GM21528 (cell line): ENCODE results near the gene ANO4.
A peak's percentile ranks its signal among the peaks of the same experiment; 100 is the strongest.
"Not testable (repeated sequence)": the region's sequence is repeated elsewhere in the genome, so short reads cannot be mapped to it uniquely, and the experiment has no call there.

Source experiments
- ATAC-seq: cut with Tn5 transposase; IDR thresholded peaks from one replicate; pipeline ENCODE4 v1.9.1; 2021; ENCODE audit warnings: mild to moderate bottlenecking, moderate library complexity; ENCODE audit not compliant: unreplicated experiment, low FRiP score

ANO4 gene

GRCh38 chr12:100982511-100983183, 188.1 kb downstream of the ANO4 start:
- no peak for ATAC-seq

GRCh38 chr12:100984796-100985195, 190.2 kb downstream of the ANO4 start:
- no peak for ATAC-seq

- ATAC-seq = no peak
These were observed 192.3 kb downstream of the ANO4 start for GRCh38 chr12:100986595-100987547.

DNA sequence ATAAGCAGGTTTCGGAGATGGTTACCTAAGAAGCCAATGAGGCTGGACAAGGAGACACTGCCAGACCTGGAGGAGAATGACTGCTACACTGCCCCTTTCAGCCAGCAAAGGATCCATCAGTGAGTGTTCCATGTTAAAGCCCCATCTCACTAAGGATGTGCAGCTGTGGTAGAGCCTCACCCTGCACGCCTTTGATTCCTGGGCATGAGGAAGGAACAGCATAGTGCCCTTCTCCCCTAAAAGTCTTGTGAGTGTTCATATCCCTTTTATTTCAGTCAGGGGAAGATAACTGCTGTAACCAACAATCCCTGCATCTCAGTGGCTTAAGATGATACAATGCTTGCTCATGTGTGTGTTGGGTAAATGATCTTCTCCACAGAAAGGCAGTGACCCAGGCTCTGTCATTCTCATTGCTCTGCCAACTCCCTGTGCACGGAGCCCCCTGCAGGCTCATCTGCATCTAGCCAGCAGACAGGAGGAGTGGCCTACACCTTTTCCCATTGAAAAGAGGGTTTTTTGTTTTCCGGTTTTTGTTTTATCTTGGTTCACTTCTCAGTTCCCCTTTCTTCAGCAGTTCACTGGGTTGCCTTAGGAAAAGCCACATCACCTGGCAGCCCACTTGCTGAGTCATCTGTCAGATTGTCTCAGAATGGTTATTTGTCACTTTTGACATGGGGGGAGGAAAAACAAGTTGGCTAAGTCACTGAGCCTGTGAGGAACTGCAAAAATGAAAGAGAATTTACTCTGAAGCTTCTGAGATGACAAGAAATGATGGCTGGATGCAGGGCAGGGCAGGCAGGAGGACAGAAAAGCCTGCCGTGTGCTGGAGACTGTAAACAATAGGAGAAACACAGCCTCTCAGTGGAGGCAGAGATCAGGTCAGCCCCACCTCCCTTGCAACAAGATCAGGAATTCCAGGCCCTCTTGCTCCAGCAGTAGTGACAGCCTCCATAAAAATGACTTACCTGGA, 193.3 kb downstream of the ANO4 start:
- ATAC-seq = peak; percentile 99

GRCh38 chr12:100989509-100989908, 194.9 kb downstream of the ANO4 start:
- not testable (repeated sequence) for ATAC-seq

GRCh38 chr12:100991102-100991501, 196.5 kb downstream of the ANO4 start:
- no peak for ATAC-seq

GRCh38 chr12:100992194-100992593, 197.6 kb downstream of the ANO4 start:
- no peak for ATAC-seq

DNA sequence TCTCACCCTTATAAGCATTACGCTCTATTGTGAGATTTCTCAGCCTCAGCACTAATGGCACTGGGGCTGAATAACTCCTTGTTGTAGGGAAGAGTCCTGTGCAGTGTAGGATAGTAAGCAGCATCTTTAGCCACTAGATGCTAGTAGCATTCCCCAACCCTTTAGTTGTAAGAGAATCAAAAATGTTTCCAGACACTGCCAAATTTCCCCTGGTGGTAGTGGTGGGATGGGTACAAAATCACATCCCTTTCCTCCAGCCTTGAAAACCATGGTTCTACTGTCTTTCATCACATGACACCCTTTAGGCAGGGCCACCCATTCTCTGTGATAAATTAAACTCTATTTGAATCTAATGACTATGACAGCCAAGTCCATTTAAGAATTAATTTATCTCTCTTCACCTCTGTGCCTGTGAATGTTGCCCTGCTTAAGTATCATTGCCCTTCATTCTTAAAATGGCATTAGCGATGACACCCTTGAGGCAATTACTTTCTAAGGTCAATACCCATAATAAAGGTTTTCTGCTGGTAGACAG, 199.4 kb downstream of the ANO4 start:
- ATAC-seq = no peak

GRCh38 chr12:100995201-100995600, 200.6 kb downstream of the ANO4 start:
- ATAC-seq = peak; percentile 61

- ATAC-seq = peak; percentile 83
These were observed 201.2 kb downstream of the ANO4 start for GRCh38 chr12:100995771-100996170.

DNA sequence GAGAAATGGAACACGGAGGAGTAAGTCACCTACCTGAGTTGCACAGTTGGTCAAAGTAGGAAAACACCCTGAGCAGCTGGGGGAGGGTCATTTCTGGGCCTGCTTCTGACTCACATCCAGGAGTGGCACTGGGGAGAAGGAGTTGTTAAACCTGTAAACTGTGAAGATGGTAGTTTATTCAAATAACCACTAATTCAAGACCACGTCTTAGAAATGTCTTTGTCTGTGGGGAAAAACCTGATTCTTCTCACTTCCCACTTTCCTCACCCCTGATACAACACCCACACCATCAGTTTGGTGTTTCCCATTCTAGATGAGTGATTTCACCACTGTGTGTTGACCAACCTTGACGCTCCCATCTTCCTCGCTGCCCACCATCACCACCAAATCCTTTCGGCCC, 207.1 kb downstream of the ANO4 start:
- peak; percentile 84 for ATAC-seq

DNA sequence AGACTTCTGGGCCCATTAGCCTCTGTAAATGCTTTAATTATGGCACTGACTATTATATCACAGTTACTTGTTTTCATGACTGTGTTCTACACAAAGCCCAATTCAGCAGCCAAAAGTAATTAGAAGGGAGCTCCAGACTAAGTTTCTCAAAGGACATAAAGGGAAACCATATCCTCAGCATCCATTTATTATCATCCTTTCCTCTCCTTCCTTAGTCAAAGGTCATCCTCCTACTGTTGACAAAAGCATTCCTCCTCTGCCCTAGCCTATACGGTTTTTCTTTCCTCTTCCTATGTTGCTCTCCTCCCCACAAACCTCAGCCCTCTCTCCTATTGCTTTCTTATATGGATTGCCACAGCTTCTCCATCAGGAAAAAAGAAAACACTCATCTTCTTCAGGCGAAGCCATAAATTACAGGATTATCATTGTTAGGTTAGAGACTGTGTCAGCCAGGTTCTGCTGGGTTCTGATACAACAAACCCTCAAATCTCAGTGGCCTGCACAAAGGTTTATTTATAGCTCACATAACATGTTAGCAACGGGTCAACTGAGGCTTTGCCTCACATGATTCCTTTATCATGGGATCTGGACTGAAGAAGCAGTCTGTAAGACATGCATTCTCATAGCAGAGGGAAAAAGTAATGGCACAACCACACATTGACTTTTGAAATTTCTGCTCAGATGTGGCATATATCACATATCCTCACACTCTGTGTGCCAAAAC, 208.3 kb downstream of the ANO4 start:
- no peak for ATAC-seq

DNA sequence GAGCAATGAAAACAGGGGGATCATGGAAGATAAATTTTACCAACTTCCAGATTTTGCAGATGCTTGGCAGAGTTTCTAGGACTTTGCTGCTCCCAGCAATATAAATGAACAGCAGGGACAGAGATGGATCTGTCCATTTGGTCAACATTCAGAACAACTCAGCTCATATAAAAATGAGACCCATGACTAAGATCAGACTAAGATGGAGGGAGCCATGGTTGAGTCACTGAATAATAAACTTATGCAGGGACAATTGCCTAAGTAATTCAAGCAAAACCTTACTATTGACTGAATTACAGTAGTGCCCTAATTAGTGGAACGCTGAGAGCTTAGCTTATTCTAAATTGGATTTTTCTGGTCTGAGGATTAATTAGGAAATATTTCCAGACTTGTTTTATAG, 210.3 kb downstream of the ANO4 start:
- no peak for ATAC-seq

DNA sequence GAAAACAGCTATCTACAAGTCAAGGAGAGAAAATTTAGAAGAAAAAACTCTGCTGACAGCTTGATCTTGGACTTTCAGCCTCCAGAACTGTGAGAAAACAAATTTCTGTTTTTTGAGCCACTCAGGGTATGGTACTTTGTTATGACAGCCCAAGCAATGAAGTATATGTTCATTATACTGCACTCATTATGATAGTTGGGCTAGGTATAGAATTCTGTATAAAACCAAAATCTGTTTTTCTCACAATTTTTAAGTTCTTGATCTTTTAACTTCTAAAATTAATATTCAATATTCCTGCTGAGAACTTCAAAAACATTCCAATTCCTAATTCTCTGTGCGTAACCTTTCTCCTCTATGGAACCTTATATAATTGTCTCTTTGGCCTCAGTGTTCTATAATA, 214.7 kb downstream of the ANO4 start:
- ATAC-seq = no peak

- ATAC-seq = no peak
These were observed 216.3 kb downstream of the ANO4 start for GRCh38 chr12:101010896-101011295.

GRCh38 chr12:101013993-101014392, 219.4 kb downstream of the ANO4 start:
- no peak for ATAC-seq

DNA sequence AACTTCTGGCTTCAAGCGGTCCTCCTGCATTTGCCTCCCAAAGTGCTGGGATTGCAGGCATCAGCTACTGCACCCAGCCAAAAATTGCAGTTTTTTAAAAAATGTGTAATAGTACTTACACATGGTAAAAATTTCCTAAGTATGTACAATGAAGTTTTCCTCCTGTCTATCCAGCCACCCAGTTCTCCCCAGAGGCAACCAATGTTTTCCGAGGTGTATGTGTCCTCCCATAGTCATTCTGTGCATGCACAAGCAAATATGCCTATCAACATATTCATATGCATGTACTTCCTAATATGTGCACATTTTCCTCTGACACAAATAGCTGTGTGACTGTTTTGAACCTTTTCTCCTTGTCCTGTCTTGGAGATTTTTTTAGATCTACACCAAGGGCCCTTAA, 220.5 kb downstream of the ANO4 start:
- ATAC-seq = no peak

GRCh38 chr12:101018540-101018939, 224.0 kb downstream of the ANO4 start:
- ATAC-seq = no peak

DNA sequence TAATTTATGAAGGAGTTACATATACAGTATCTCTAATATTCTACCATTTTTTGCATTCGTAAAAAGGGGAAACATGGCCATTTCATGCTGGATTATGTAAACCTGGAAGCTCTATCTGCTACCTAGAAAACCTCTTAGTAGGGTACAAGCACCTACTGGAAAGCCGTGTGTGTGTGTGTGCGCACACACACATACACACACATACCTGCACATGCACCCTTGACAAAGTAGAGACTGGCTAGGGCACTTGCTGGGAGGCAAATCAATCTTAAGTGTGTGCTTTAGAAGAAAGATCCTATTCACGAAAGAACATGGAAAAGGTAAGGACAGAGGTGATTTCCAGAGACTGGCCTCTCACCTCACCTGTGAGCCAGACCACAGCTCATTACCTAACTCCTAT, 224.6 kb downstream of the ANO4 start:
- ATAC-seq = no peak

DNA sequence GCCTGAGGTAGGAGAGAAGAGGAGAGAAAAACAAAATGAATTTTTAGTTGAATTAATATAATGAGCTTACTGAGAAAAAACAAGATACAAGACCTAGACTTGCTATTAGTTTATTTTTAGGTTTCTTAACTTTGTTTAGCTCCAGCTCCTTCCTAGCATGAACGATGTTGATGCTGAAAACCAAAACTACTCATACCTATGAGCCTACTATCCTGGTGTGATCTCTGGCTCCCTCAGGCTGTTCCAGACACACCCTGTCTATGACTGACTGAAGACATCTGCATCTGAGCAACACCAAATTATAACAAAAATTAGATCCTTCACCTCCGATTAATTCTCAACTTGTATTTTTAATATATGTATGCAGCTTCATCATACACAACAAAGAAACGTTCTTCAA, 225.1 kb downstream of the ANO4 start:
- ATAC-seq = no peak
